OCI-LY7 (cell line): ENCODE data around the gene MYH6.

Experiments
- EZH2phosphoT487 ChIP-seq: fragments of 200-600 bp; sonication (generic); IDR thresholded peaks from 2 replicates; pipeline ENCODE4 v1.6.1; 2018; ENCODE audit warnings: low read depth, borderline replicate concordance, mild to moderate bottlenecking, mixed run types, antibody characterized with exemption, low read length, moderate library complexity, mixed read lengths
- TF ChIP-seq, protein P1 (sequence below): fragments of 200-600 bp; sonication (generic); conservative IDR thresholded peaks from 2 replicates; pipeline ENCODE4 v1.5.1; 2014; ENCODE audit warnings: mild to moderate bottlenecking, antibody characterized with exemption, low read length, moderate library complexity, mixed read lengths

- TF ChIP-seq, protein P1, sequence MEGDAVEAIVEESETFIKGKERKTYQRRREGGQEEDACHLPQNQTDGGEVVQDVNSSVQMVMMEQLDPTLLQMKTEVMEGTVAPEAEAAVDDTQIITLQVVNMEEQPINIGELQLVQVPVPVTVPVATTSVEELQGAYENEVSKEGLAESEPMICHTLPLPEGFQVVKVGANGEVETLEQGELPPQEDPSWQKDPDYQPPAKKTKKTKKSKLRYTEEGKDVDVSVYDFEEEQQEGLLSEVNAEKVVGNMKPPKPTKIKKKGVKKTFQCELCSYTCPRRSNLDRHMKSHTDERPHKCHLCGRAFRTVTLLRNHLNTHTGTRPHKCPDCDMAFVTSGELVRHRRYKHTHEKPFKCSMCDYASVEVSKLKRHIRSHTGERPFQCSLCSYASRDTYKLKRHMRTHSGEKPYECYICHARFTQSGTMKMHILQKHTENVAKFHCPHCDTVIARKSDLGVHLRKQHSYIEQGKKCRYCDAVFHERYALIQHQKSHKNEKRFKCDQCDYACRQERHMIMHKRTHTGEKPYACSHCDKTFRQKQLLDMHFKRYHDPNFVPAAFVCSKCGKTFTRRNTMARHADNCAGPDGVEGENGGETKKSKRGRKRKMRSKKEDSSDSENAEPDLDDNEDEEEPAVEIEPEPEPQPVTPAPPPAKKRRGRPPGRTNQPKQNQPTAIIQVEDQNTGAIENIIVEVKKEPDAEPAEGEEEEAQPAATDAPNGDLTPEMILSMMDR = no peak
- TF ChIP-seq EZH2phosphoT487 = no peak
Measured at GRCh38 chr14:23437133-23438100, 29.3 kb upstream of the MYH6 start.
